Measurements from ENCODE around the gene C2CD4C. TPM values are rescaled to one million over a fixed set of nuclear protein-coding genes. Genes with fewer than 3 reads are reported as not detected.

C2CD4C gene
- total and polyA plus RNA-seq, 10 of the 15 experiments (the other 5 are each of a cell fraction or from before 2014, with no cell fraction given) = not detected

GRCh38 chr19:422213-422916 is 13.4 kb upstream of the C2CD4C start:
- FAIRE-seq (no peak), DNase-seq (ENCODE audit: low read depth, low spot score) (no peak), ATAC-seq (no peak)
- WGBS (ENCODE audit: insufficient coverage, insufficient replicate concordance, low lambda C conversion rate, missing lambda C conversion rate) = 61% methylated on average over 30 of the region's 40 CpGs
- Histone ChIP-seq H3K4me3 (no peak overlapping the region), H3K27ac (ENCODE audit: control insufficient read depth, insufficient read depth) (no peak overlapping the region), H3K4me2 (ENCODE audit: control insufficient read depth, insufficient read depth) (no peak overlapping the region), H3K9ac (ENCODE audit: control insufficient read depth, insufficient read depth, low read length) (no peak overlapping the region), H4K20me1 (ENCODE audit: control insufficient read depth, insufficient read depth) (no peaks in the 10 kb centered on the region), H2AFZ (ENCODE audit: control insufficient read depth, low read depth, low read length) (no peak overlapping the region), H3K9me3 (replicated peaks; ENCODE audit: control insufficient read depth, insufficient read depth, low read length) (no peaks in the 10 kb centered on the region; the same call in 2 of the 3 replicates), H3K4me1 (ENCODE audit: control insufficient read depth, insufficient read depth, low read length) (no peaks in the 10 kb centered on the region), H3K27me3 (replicated peaks in 1 of 2; ENCODE audit: control insufficient read depth in 2 of 2, insufficient read depth in 2 of 2, low read length in 1 of 2) (no peaks in the 10 kb centered on the region; a peak in 1 of 4 replicates), H3K36me3 (ENCODE audit: control insufficient read depth in 2 of 2, insufficient read depth in 2 of 2, low read length in 1 of 2) (no peaks in the 10 kb centered on the region), H3K79me2 (ENCODE audit: control insufficient read depth, insufficient read depth, low read length) (no peaks in the 10 kb centered on the region)
- in situ Hi-C loops (cut with MboI) (no loop called here), intact Hi-C loops (cut with micrococcal nuclease; ENCODE audit: unreplicated experiment) (no loop called here)
- no TSS peak for BruUV-seq (replicated peaks)
- ChIA-PET RAD21 (ENCODE audit: unreplicated experiment) (no interaction called here), SMC1A (ENCODE audit: uncharacterized antibody, unreplicated experiment) (no interaction called here), POLR2A (no interaction called here), CTCF (no interaction called here)
- no peak for TF ChIP-seq ZNF687 (IDR thresholded peaks at IDR 0.05)
- no peak for TF ChIP-seq ATF7 (IDR thresholded peaks at IDR 0.05; ENCODE audit: low read depth)
- no peak for TF ChIP-seq IKZF2 (IDR thresholded peaks at IDR 0.05)
- no peak for TF ChIP-seq SMAD5 (IDR thresholded peaks at IDR 0.05; ENCODE audit: low read depth)
- TF ChIP-seq BRCA1 (IDR thresholded peaks at IDR 0.05; ENCODE audit: low read depth, low read length) = no peak
- TF ChIP-seq SRF (IDR thresholded peaks at IDR 0.05; ENCODE audit: low read depth in 2 of 2, low read length in 2 of 2) = no peak
- TF ChIP-seq STAT3 (IDR thresholded peaks at IDR 0.05; ENCODE audit: low read depth, low read length) = no peak
